ENCODE results near the gene PRRC2A. TPM values are rescaled to one million over a fixed set of nuclear protein-coding genes. Genes with fewer than 3 reads are reported as not detected.

Gene PRRC2A
- total RNA-seq, 1 experiment from 2014 or later: 383 TPM

GRCh38 chr6:31655349-31656237 is 35.1 kb downstream of the PRRC2A start, which contains the start of gene APOM:
Gene APOM, plus strand, starts transcription at chr6:31655894. Its CDS starts 73 bp downstream, at chr6:31655967.
- peaks cover 6 to 28% (median 23%) of the 10 kb centered on the region in 3 experiments; a peak in 6 of 7 replicates for H3K36me3 Mint-ChIP-seq (ENCODE audit: insufficient read depth in 1 of 3, low read depth in 3 of 3)

More at GRCh38 chr6:31655349-31656237, 35.1 kb downstream of the PRRC2A start, which contains the start of gene APOM:
- Histone ChIP-seq H3K14ac (ENCODE audit: insufficient read depth, low read length) (no peak within 1 kb of the TSS), H3K23ac (ENCODE audit: insufficient read length, low read depth, low read length) (no peak within 1 kb of the TSS), H4K5ac (ENCODE audit: insufficient read length, low read depth, low read length) (no peak within 1 kb of the TSS), H3K4ac (ENCODE audit: low read depth, low read length) (no peak within 1 kb of the TSS), H3K27me3 (ENCODE audit: insufficient read depth, low read length) (no peaks in the 10 kb centered on the region), H3K23me2 (ENCODE audit: insufficient read length, low read depth, low read length, poor library complexity, severe bottlenecking) (peaks cover 18% of the 10 kb centered on the region), H2BK15ac (ENCODE audit: low read depth, low read length) (no peak within 1 kb of the TSS), H3K56ac (ENCODE audit: insufficient read length, low read depth, low read length) (no peak within 1 kb of the TSS), H3T11ph (ENCODE audit: low read length) (no peak within 1 kb of the TSS), H3K4me2 (ENCODE audit: insufficient read depth, insufficient read length, low read length) (no peak within 1 kb of the TSS), H3K9ac (ENCODE audit: extremely low read depth, insufficient read length, low read length) (no peak within 1 kb of the TSS), H3K27ac (ENCODE audit: insufficient read length, low read depth, low read length) (no peak within 1 kb of the TSS), H2BK5ac (ENCODE audit: insufficient read length, low read length) (no peak within 1 kb of the TSS), H3K9me3 (ENCODE audit: control insufficient read depth, low read depth, low read length) (no peaks in the 10 kb centered on the region), H4K8ac (replicated peaks; ENCODE audit: insufficient read length, low read depth, low read length) (no peak within 1 kb of the TSS), H2BK20ac (ENCODE audit: low read depth, low read length, poor library complexity, severe bottlenecking) (no peak within 1 kb of the TSS), H4K20me1 (ENCODE audit: control insufficient read depth, insufficient read depth, insufficient read length) (no peaks in the 10 kb centered on the region), H3K79me2 (ENCODE audit: insufficient read depth, low read length) (peaks cover 9% of the 10 kb centered on the region; the same call in 1 of the 2 replicates), H3K79me1 (ENCODE audit: insufficient read depth, low read depth, low read length, poor library complexity, severe bottlenecking) (peaks cover 16% of the 10 kb centered on the region), H2AFZ (ENCODE audit: low read length) (no peak within 1 kb of the TSS), H2BK120ac (ENCODE audit: low read depth, low read length, poor library complexity, severe bottlenecking) (no peak within 1 kb of the TSS), H3K18ac (ENCODE audit: insufficient read length, low read depth, low read length) (no peak within 1 kb of the TSS), H4K91ac (ENCODE audit: insufficient read length, low read depth, low read length) (no peak within 1 kb of the TSS), H2BK12ac (ENCODE audit: insufficient read length, low read depth, low read length) (no peak within 1 kb of the TSS), H3K4me1 (ENCODE audit: insufficient read depth, low read length) (no peaks in the 10 kb centered on the region), H2AK5ac (ENCODE audit: insufficient read length, low read length) (no peak within 1 kb of the TSS)
- Mint-ChIP-seq H3K9me3 (no peaks in the 10 kb centered on the region), H3K27ac (peak within 1 kb of the TSS in 2 of 3 experiments; percentile 2 to 38; a peak in 2 of 7 replicates), H3K27me3 (ENCODE audit: low read depth) (no peaks in the 10 kb centered on the region; the same call in 1 of the 2 replicates), H3K4me1 (peaks cover 19 to 34% of the 10 kb centered on the region in 2 experiments), H3K4me3 (peak within 1 kb of the TSS in 1 of 2 experiments; percentile 44; a peak in 3 of 5 replicates)
- no peak for DNase-seq
- no peak for TF ChIP-seq CTCF (conservative IDR thresholded peaks at IDR 0.05)
- no CpG with 5 or more reads among the region's 8 CpGs for WGBS (ENCODE audit: extremely low coverage, insufficient read length, low lambda C conversion rate)

Measured in H9 (cell line).